ENCODE results near the gene SUPT7L. TPM values are rescaled to one million over a fixed set of nuclear protein-coding genes. Genes with fewer than 3 reads are reported as not detected.

SUPT7L gene
- total and polyA plus RNA-seq, 2 of the 13 experiments (the other 11 are each of a cell fraction or from before 2014, with no cell fraction given), result 32.9 to 77.5 TPM

GRCh38 chr2:27683390-27684071 lies 20.1 kb upstream of the SUPT7L start:
- intact Hi-C loops (cut with micrococcal nuclease; ENCODE audit: unreplicated experiment) (loop anchor here (2.0 kb wide), 2 partner anchors 275 to 769 kb away; partner anchors contain the start of gene PPM1G), in situ Hi-C loops (cut with HindIII; ENCODE audit: extremely low pct_ligation_motif_present, low pct_unique_long_range_greater_than_20kb) (no loop called here)
- Histone ChIP-seq H3K4me1 (ENCODE audit: insufficient read depth, low read length) (peaks cover 11% of the 10 kb centered on the region), H3K4me3 (replicated peaks in 1 of 3; ENCODE audit: insufficient read depth in 1 of 3, low read depth in 2 of 3, low read length in 3 of 3) (no peak overlapping the region), H3K9me3 (ENCODE audit: low read length) (no peaks in the 10 kb centered on the region), H4K20me1 (ENCODE audit: insufficient read depth, low read length) (no peaks in the 10 kb centered on the region), H3K4me2 (ENCODE audit: low read depth, low read length) (no peak overlapping the region), H3K9ac (ENCODE audit: insufficient read depth, low read depth, low read length) (no peak overlapping the region), H3K27ac (ENCODE audit: extremely low read length, insufficient read depth, low read length) (peak overlapping the region; percentile 7), H3K79me2 (ENCODE audit: insufficient read depth, low read length) (no peaks in the 10 kb centered on the region), H3K27me3 (ENCODE audit: control insufficient read depth in 1 of 2, insufficient read depth in 2 of 2, low read length in 2 of 2) (no peaks in the 10 kb centered on the region), H3K36me3 (replicated peaks in 1 of 2; ENCODE audit: control insufficient read depth in 1 of 2, insufficient read depth in 2 of 2, low read length in 2 of 2) (peaks cover 10 to 71% of the 10 kb centered on the region in 2 experiments), H2AFZ (ENCODE audit: low read length) (no peak overlapping the region)
- CTCF ChIA-PET (ENCODE audit: low intra/inter-chr PET ratio, low total read pairs), result interaction anchor here (0.7 to 3.3 kb wide), 7 partner anchors 20 to 768 kb away, joined by 3 to 23 read pairs (median 12); partner anchors contain the start of genes PPM1G, SLC4A1AP and SUPT7L
- DNase-seq (ENCODE audit: low spot score), result peak; percentile 97
- WGBS (ENCODE audit: low lambda C conversion rate), result 26% methylated on average over 9 of the region's 9 CpGs
- peak; percentile 94 for FAIRE-seq
- ATAC-seq, result peak; percentile 96
- POLR2A ChIA-PET, result interaction anchor here (1.0 to 1.9 kb wide), 6 partner anchors 20 to 274 kb away, joined by 3 to 11 read pairs (median 4); partner anchors contain the start of genes NRBP1, PPM1G, SLC4A1AP and SUPT7L
- no TSS peak for BruUV-seq (replicated peaks)
- peak; percentile 34; the same call in 1 of the 2 replicates for TF ChIP-seq NR2F2 (IDR thresholded peaks at IDR 0.05; ENCODE audit: borderline replicate concordance, low read depth)
- TF ChIP-seq MXI1 (IDR thresholded peaks at IDR 0.05; ENCODE audit: borderline replicate concordance, low read depth, low read length), result no peak
- TF ChIP-seq ZNF234 (CRISPR knock-in tag; conservative IDR thresholded peaks at IDR 0.05), result no peak
- no peak for TF ChIP-seq KDM6A (CRISPR knock-in tag; IDR thresholded peaks at IDR 0.05; ENCODE audit: low read depth)
- TF ChIP-seq ZFP41 (CRISPR knock-in tag; IDR thresholded peaks at IDR 0.05; ENCODE audit: borderline replicate concordance), result no peak
- TF ChIP-seq SKIL (CRISPR knock-in tag; IDR thresholded peaks at IDR 0.05; ENCODE audit: borderline replicate concordance), result no peak
- TF ChIP-seq SMAD1 (CRISPR knock-in tag; IDR thresholded peaks at IDR 0.05; ENCODE audit: borderline replicate concordance, low read depth), result 0 out of 2 replicates have a peak, but pooled peaks have one; percentile 36
- TF ChIP-seq CEBPZ (IDR thresholded peaks at IDR 0.05; ENCODE audit: low read length), result no peak
- TF ChIP-seq KAT2B (IDR thresholded peaks at IDR 0.05; ENCODE audit: borderline replicate concordance, low read depth, low read length), result 0 out of 2 replicates have a peak, but pooled peaks have one; percentile 9
- TF ChIP-seq ATF6 (CRISPR knock-in tag; conservative IDR thresholded peaks at IDR 0.05), result no peak
- TF ChIP-seq ZNF232 (CRISPR knock-in tag; IDR thresholded peaks at IDR 0.05; ENCODE audit: borderline replicate concordance), result no peak; the same call in 1 of the 2 replicates
- TF ChIP-seq MYC (CRISPR knock-in tag; IDR thresholded peaks at IDR 0.05; ENCODE audit: borderline replicate concordance), result no peak
- TF ChIP-seq NFE2 (CRISPR knock-in tag; IDR thresholded peaks at IDR 0.05), result no peak
- peak; percentile 33; the same call in 1 of the 2 replicates for TF ChIP-seq CEBPG (CRISPR knock-in tag; IDR thresholded peaks at IDR 0.05)
- no peak for TF ChIP-seq KLF15 (CRISPR knock-in tag; IDR thresholded peaks at IDR 0.05; ENCODE audit: borderline replicate concordance)
- no peak for TF ChIP-seq ZNF180 (CRISPR knock-in tag; IDR thresholded peaks at IDR 0.05; ENCODE audit: borderline replicate concordance, low read depth)
